ENCODE measurements around the gene DLGAP1. TPM values are rescaled to one million over a fixed set of nuclear protein-coding genes. Genes with fewer than 3 reads are reported as not detected.

Gene DLGAP1
- polyA plus RNA-seq, 4 donors = 0.22 to 0.47 TPM; not detected in 2

GRCh38 chr18:3713708-3714107 lies 741.4 kb downstream of the DLGAP1 start:
- Histone ChIP-seq H3K36me3 (ENCODE audit: control insufficient read depth in 3 of 3, insufficient read depth in 2 of 3, low read depth in 1 of 3, low read length in 3 of 3) (no peaks in the 10 kb centered on the region), H3K4me3 (ENCODE audit: low read depth in 1 of 3, low read length in 3 of 3) (no peak overlapping the region), H3K27ac (ENCODE audit: low read depth in 1 of 3, low read length in 2 of 3) (no peak overlapping the region), H3K4me1 (ENCODE audit: control insufficient read depth in 3 of 3, insufficient read depth in 2 of 3, low read depth in 1 of 3, low read length in 2 of 3) (peaks cover 5 to 28% (median 7%) of the 10 kb centered on the region in 3 donors), H3K9me3 (ENCODE audit: control insufficient read depth in 2 of 2, insufficient read depth in 1 of 2, low read depth in 1 of 2, low read length in 1 of 2) (no peaks in the 10 kb centered on the region), H3K27me3 (ENCODE audit: control insufficient read depth in 3 of 3, insufficient read depth in 3 of 3, low read length in 3 of 3) (no peaks in the 10 kb centered on the region)
- 88 to 94% (median 92%) methylated on average over 8 of the region's 8 CpGs for WGBS, 3 donors
- no peak for FAIRE-seq
- no peak for DNase-seq

GRCh38 chr18:3713166-3713565 lies 741.9 kb downstream of the DLGAP1 start:
- peak overlapping the region in 1 of 3 donors; percentile 5 for H3K27ac ChIP-seq (ENCODE audit: low read depth in 1 of 3, low read length in 2 of 3)
- no peaks in the 10 kb centered on the region for H3K36me3 ChIP-seq (ENCODE audit: control insufficient read depth in 3 of 3, insufficient read depth in 2 of 3, low read depth in 1 of 3, low read length in 3 of 3)
- DNase-seq (no peak), FAIRE-seq (no peak)
- 4 to 46% (median 33%) methylated on average over 4 of the region's 4 CpGs for WGBS, 3 donors
- H3K27me3 ChIP-seq (ENCODE audit: control insufficient read depth in 3 of 3, insufficient read depth in 3 of 3, low read length in 3 of 3) = no peaks in the 10 kb centered on the region
- H3K9me3 ChIP-seq (ENCODE audit: control insufficient read depth in 2 of 2, insufficient read depth in 1 of 2, low read depth in 1 of 2, low read length in 1 of 2) = no peaks in the 10 kb centered on the region
- H3K4me1 ChIP-seq (ENCODE audit: control insufficient read depth in 3 of 3, insufficient read depth in 2 of 3, low read depth in 1 of 3, low read length in 2 of 3) = peaks cover 5 to 28% (median 7%) of the 10 kb centered on the region in 3 donors
- H3K4me3 ChIP-seq (ENCODE audit: low read depth in 1 of 3, low read length in 3 of 3) = no peak overlapping the region

GRCh38 chr18:3712491-3712890 lies 742.6 kb downstream of the DLGAP1 start:
- FAIRE-seq (no peak), DNase-seq (peak in 1 of 2 donors; percentile 60)
- Histone ChIP-seq H3K9me3 (ENCODE audit: control insufficient read depth in 2 of 2, insufficient read depth in 1 of 2, low read depth in 1 of 2, low read length in 1 of 2) (no peaks in the 10 kb centered on the region), H3K27ac (ENCODE audit: low read depth in 1 of 3, low read length in 2 of 3) (no peak overlapping the region), H3K4me3 (ENCODE audit: low read depth in 1 of 3, low read length in 3 of 3) (no peak overlapping the region), H3K4me1 (ENCODE audit: control insufficient read depth in 3 of 3, insufficient read depth in 2 of 3, low read depth in 1 of 3, low read length in 2 of 3) (peaks cover 5 to 28% (median 7%) of the 10 kb centered on the region in 3 donors), H3K27me3 (ENCODE audit: control insufficient read depth in 3 of 3, insufficient read depth in 3 of 3, low read length in 3 of 3) (no peaks in the 10 kb centered on the region), H3K36me3 (ENCODE audit: control insufficient read depth in 3 of 3, insufficient read depth in 2 of 3, low read depth in 1 of 3, low read length in 3 of 3) (no peaks in the 10 kb centered on the region)
- whole genome bisulfite sequencing, 3 donors = 65 to 75% (median 69%) methylated on average over 5 of the region's 5 CpGs

- H3K27ac ChIP-seq (ENCODE audit: low read depth in 1 of 3, low read length in 2 of 3) = peak overlapping the region; percentile 54 to 79 (median 74)
- DNase-seq = peak; percentile 89 to 98
These were observed 744.3 kb downstream of the DLGAP1 start for GRCh38 chr18:3710712-3711301.

GRCh38 chr18:3709205-3709604 lies 745.9 kb downstream of the DLGAP1 start:
- Histone ChIP-seq H3K9me3 (ENCODE audit: control insufficient read depth in 2 of 2, insufficient read depth in 1 of 2, low read depth in 1 of 2, low read length in 1 of 2) (no peaks in the 10 kb centered on the region), H3K4me3 (ENCODE audit: low read depth in 1 of 3, low read length in 3 of 3) (no peak overlapping the region), H3K4me1 (ENCODE audit: control insufficient read depth in 3 of 3, insufficient read depth in 2 of 3, low read depth in 1 of 3, low read length in 2 of 3) (peaks cover 5 to 28% (median 7%) of the 10 kb centered on the region in 3 donors), H3K36me3 (ENCODE audit: control insufficient read depth in 3 of 3, insufficient read depth in 2 of 3, low read depth in 1 of 3, low read length in 3 of 3) (no peaks in the 10 kb centered on the region), H3K27ac (ENCODE audit: low read depth in 1 of 3, low read length in 2 of 3) (no peak overlapping the region), H3K27me3 (ENCODE audit: control insufficient read depth in 3 of 3, insufficient read depth in 3 of 3, low read length in 3 of 3) (no peaks in the 10 kb centered on the region)
- DNase-seq (no peak), FAIRE-seq (no peak)
- WGBS, 3 donors = 27 to 44% (median 31%) methylated on average over 4 of the region's 4 CpGs

More at GRCh38 chr18:3710712-3711301, 744.3 kb downstream of the DLGAP1 start:
- H3K9me3 ChIP-seq (ENCODE audit: control insufficient read depth in 2 of 2, insufficient read depth in 1 of 2, low read depth in 1 of 2, low read length in 1 of 2) = no peaks in the 10 kb centered on the region
- no peaks in the 10 kb centered on the region for H3K36me3 ChIP-seq (ENCODE audit: control insufficient read depth in 3 of 3, insufficient read depth in 2 of 3, low read depth in 1 of 3, low read length in 3 of 3)
- WGBS, 3 donors = 6 to 21% (median 17%) methylated on average over 8 of the region's 8 CpGs
- H3K4me3 ChIP-seq (ENCODE audit: low read depth in 1 of 3, low read length in 3 of 3) = no peak overlapping the region
- H3K27me3 ChIP-seq (ENCODE audit: control insufficient read depth in 3 of 3, insufficient read depth in 3 of 3, low read length in 3 of 3) = no peaks in the 10 kb centered on the region
- FAIRE-seq = no peak
- H3K4me1 ChIP-seq (ENCODE audit: control insufficient read depth in 3 of 3, insufficient read depth in 2 of 3, low read depth in 1 of 3, low read length in 2 of 3) = peaks cover 5 to 28% (median 7%) of the 10 kb centered on the region in 3 donors

GRCh38 chr18:3706279-3707097 lies 748.6 kb downstream of the DLGAP1 start:
- Histone ChIP-seq H3K4me1 (ENCODE audit: control insufficient read depth in 3 of 3, insufficient read depth in 2 of 3, low read depth in 1 of 3, low read length in 2 of 3) (peaks cover 4 to 16% (median 10%) of the 10 kb centered on the region in 3 donors), H3K9me3 (ENCODE audit: control insufficient read depth in 2 of 2, insufficient read depth in 1 of 2, low read depth in 1 of 2, low read length in 1 of 2) (no peaks in the 10 kb centered on the region), H3K27ac (ENCODE audit: low read depth in 1 of 3, low read length in 2 of 3) (no peak overlapping the region), H3K4me3 (ENCODE audit: low read depth in 1 of 3, low read length in 3 of 3) (no peak overlapping the region), H3K27me3 (ENCODE audit: control insufficient read depth in 3 of 3, insufficient read depth in 3 of 3, low read length in 3 of 3) (no peaks in the 10 kb centered on the region), H3K36me3 (ENCODE audit: control insufficient read depth in 3 of 3, insufficient read depth in 2 of 3, low read depth in 1 of 3, low read length in 3 of 3) (no peaks in the 10 kb centered on the region)
- no peak for FAIRE-seq
- no peak for DNase-seq
- WGBS, 3 donors = 86 to 95% (median 87%) methylated on average over 9 of the region's 9 CpGs

GRCh38 chr18:3704556-3705344 lies 750.4 kb downstream of the DLGAP1 start:
- peaks cover 0 to 6% (median 6%) of the 10 kb centered on the region in 3 donors for H3K4me1 ChIP-seq (ENCODE audit: control insufficient read depth in 3 of 3, insufficient read depth in 2 of 3, low read depth in 1 of 3, low read length in 2 of 3)
- H3K36me3 ChIP-seq (ENCODE audit: control insufficient read depth in 3 of 3, insufficient read depth in 2 of 3, low read depth in 1 of 3, low read length in 3 of 3) = no peaks in the 10 kb centered on the region
- no peaks in the 10 kb centered on the region for H3K27me3 ChIP-seq (ENCODE audit: control insufficient read depth in 3 of 3, insufficient read depth in 3 of 3, low read length in 3 of 3)
- DNase-seq (no peak), FAIRE-seq (no peak)
- no peaks in the 10 kb centered on the region for H3K9me3 ChIP-seq (ENCODE audit: control insufficient read depth in 2 of 2, insufficient read depth in 1 of 2, low read depth in 1 of 2, low read length in 1 of 2)
- H3K27ac ChIP-seq (ENCODE audit: low read depth in 1 of 3, low read length in 2 of 3) = no peak overlapping the region
- H3K4me3 ChIP-seq (ENCODE audit: low read depth in 1 of 3, low read length in 3 of 3) = no peak overlapping the region
- 76 to 90% (median 77%) methylated on average over 3 of the region's 3 CpGs for WGBS, 3 donors

- 6 to 16% (median 7%) methylated on average over 7 of the region's 7 CpGs for WGBS, 3 donors
- Histone ChIP-seq H3K27me3 (ENCODE audit: control insufficient read depth in 3 of 3, insufficient read depth in 3 of 3, low read length in 3 of 3) (no peaks in the 10 kb centered on the region), H3K4me1 (ENCODE audit: control insufficient read depth in 3 of 3, insufficient read depth in 2 of 3, low read depth in 1 of 3, low read length in 2 of 3) (peaks cover 0 to 3% (median 2%) of the 10 kb centered on the region in 3 donors), H3K4me3 (ENCODE audit: low read depth in 1 of 3, low read length in 3 of 3) (no peak overlapping the region), H3K9me3 (ENCODE audit: control insufficient read depth in 2 of 2, insufficient read depth in 1 of 2, low read depth in 1 of 2, low read length in 1 of 2) (no peaks in the 10 kb centered on the region), H3K36me3 (ENCODE audit: control insufficient read depth in 3 of 3, insufficient read depth in 2 of 3, low read depth in 1 of 3, low read length in 3 of 3) (no peaks in the 10 kb centered on the region), H3K27ac (ENCODE audit: low read depth in 1 of 3, low read length in 2 of 3) (no peak overlapping the region)
- no peak for FAIRE-seq
- DNase-seq = peak; percentile 82 to 83
These were observed 751.4 kb downstream of the DLGAP1 start for GRCh38 chr18:3703732-3704176.
